AG04450 (cell line): ENCODE data around the gene STK33. TPM values are rescaled to one million over a fixed set of nuclear protein-coding genes. Genes with fewer than 3 reads are reported as not detected.

Experiments
- CTCF ChIA-PET: fragments of 300-600, 350-600 bp; formaldehyde crosslinking; extraction: SDS; loops from one replicate; lab custom pipeline; 2022; ENCODE audit warnings: antibody characterized with exemption, inconsistent platforms; lab: Charles Lee
- POLR2A ChIA-PET: fragments of 350-600 bp; formaldehyde crosslinking; extraction: SDS; loops from one replicate; lab custom pipeline; 2021; ENCODE audit warnings: antibody characterized with exemption, inconsistent platforms; lab: Yijun Ruan, JAX
- DNase-seq: peaks from one replicate; pipeline ENCODE4 v3.0.0-alpha.2; 2011; ENCODE audit warnings: low read depth, low spot score
- H3K27ac ChIP-seq: one replicate; pipeline ENCODE4 v1.5.1; 2012; ENCODE audit warnings: low read depth, low read length, control low read depth
- H3K27me3 ChIP-seq: one replicate; pipeline ENCODE4 v1.6.0; 2012; ENCODE audit warnings: low read length; ENCODE audit not compliant: control insufficient read depth, insufficient read depth
- H3K4me3 ChIP-seq: 2 replicates; pipeline ENCODE4 v1.5.1; 2011; ENCODE audit warnings: mild to moderate bottlenecking, low read depth, low read length, control low read depth
- H3K9me3 ChIP-seq: 2 replicates; pipeline ENCODE4 v1.5.1; 2012; ENCODE audit warnings: low read length; ENCODE audit not compliant: control insufficient read depth, insufficient read depth
- polyA plus RNA-seq: library from polyadenylated mRNA; depleted of rRNA; stranded (reverse); fragments of >200 nt; gene quantifications from 2 replicates; pipeline ENCODE4 v1.2.3, GENCODE V29; 2011
- TF ChIP-seq, protein P1 (sequence below): IDR thresholded peaks from 2 replicates; pipeline ENCODE4 v1.5.1; 2011; ENCODE audit warnings: low read depth, low read length, control low read depth, inconsistent platforms

Gene STK33
- polyA plus RNA-seq, 1 experiment = 8.3 TPM

DNA sequence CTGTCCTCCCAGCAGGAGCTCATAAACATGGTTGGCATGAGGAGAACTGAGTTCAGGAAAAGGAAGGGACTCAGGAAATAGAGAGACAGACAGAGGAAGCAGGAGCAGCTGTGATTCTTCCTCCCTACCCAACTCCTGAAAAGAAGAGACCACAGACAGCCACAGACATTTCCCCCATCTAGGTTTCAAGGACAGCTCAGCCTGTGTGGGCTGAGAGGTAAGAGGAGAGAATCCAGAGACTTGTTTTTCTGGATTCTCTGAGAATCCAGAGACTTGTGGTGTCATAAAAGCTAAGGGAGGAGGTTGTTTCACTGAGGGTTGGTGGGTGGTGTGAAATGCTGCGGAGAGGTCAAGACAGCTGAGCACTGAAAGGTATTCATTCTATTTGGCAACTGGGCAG, 19.0 kb upstream of the STK33 start:
- H3K4me3 ChIP-seq = no peak overlapping the region
- no peaks in the 10 kb centered on the region for H3K9me3 ChIP-seq
- CTCF ChIA-PET = interaction anchor here (1.3 kb wide), 1 partner anchor 346 kb away, joined by 3 read pairs; no protein-coding TSS in a partner anchor
- no peak for DNase-seq
- no peak overlapping the region for H3K27ac ChIP-seq
- TF ChIP-seq, protein P1, sequence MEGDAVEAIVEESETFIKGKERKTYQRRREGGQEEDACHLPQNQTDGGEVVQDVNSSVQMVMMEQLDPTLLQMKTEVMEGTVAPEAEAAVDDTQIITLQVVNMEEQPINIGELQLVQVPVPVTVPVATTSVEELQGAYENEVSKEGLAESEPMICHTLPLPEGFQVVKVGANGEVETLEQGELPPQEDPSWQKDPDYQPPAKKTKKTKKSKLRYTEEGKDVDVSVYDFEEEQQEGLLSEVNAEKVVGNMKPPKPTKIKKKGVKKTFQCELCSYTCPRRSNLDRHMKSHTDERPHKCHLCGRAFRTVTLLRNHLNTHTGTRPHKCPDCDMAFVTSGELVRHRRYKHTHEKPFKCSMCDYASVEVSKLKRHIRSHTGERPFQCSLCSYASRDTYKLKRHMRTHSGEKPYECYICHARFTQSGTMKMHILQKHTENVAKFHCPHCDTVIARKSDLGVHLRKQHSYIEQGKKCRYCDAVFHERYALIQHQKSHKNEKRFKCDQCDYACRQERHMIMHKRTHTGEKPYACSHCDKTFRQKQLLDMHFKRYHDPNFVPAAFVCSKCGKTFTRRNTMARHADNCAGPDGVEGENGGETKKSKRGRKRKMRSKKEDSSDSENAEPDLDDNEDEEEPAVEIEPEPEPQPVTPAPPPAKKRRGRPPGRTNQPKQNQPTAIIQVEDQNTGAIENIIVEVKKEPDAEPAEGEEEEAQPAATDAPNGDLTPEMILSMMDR = no peak
- POLR2A ChIA-PET = interaction anchor here (0.6 kb wide), 1 partner anchor 17 kb away, joined by 3 read pairs; no protein-coding TSS in a partner anchor
- H3K27me3 ChIP-seq = no peaks in the 10 kb centered on the region

DNA sequence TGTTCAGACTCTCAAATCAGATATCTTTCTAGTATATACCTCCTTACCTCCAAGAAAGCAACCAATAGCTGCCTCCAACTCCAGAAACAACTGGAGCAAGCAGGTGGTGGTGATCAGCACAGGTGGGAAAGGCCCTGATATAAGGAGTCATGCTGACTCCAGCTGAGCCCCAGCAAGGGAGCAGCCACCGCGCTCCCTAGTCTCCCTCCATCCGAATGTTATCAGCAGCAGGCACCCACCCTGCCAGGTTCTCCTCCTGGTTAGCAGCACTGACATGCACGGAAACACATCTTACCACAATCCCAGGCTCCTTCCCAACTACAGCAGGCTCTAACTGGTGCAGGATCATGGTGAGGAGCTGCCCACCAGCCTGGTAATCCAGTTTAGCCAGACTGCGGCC, 18.5 kb upstream of the STK33 start:
- H3K9me3 ChIP-seq = no peaks in the 10 kb centered on the region
- H3K27ac ChIP-seq = no peak overlapping the region
- ChIA-PET CTCF (interaction anchor here (1.3 kb wide), 1 partner anchor 347 kb away, joined by 3 read pairs; no protein-coding TSS in a partner anchor), POLR2A (no interaction called here)
- TF ChIP-seq, protein P1 = no peak
- no peak for DNase-seq
- H3K27me3 ChIP-seq = no peaks in the 10 kb centered on the region
- H3K4me3 ChIP-seq = no peak overlapping the region

DNA sequence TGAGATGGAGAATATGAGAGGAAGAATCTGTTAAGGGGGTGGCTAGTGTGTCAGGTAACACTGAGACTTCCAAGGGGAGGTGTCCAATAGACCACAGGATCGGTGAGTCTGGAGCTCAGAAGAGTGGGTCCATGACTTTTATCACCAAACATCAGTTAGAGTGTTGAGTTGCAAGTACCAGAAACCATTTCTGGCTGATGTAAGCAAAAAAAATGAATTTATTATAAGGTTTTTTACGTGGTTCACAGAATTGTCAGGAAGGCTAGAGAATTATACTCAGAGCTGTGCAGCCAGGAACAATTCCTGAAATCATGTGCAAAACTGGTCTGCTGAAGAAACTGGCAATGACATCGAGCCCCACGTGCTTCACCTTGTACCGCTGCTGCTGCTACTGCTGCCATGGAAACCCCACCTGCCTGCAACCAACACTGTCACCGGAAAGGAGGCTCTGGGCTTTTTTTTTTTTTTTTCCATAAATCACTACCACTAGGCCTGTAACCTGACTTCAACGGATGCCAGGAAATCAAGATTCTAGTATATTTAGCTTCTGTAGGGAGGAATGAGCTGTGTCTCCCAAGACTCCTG, 16.6 kb upstream of the STK33 start:
- H3K4me3 ChIP-seq = no peak overlapping the region
- ChIA-PET CTCF (interaction anchor here (0.6 kb wide), 1 partner anchor 229 kb away, joined by 3 read pairs; no protein-coding TSS in a partner anchor), POLR2A (no interaction called here)
- H3K9me3 ChIP-seq = no peaks in the 10 kb centered on the region
- H3K27me3 ChIP-seq = no peaks in the 10 kb centered on the region
- no peak overlapping the region for H3K27ac ChIP-seq
- no peak for DNase-seq
- TF ChIP-seq, protein P1 = no peak

DNA sequence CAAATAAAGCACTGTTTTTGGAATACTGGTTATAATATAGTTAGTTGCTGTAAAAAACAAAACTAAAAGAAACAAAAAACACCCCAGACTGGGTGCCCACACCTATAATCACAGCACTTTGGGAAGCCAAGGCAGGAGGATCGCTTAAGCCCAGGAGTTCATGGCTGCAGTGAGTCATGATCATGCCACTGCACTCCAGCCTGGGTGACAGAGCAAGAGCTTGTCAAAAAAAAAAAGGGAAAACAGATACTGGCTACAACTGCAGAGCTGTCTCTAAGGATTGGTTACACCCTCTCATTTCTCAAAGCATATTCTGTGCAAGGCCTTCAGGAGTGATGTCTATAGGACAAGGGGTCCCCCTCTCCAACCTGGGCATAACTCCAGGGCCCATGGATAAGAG, 14.6 kb upstream of the STK33 start:
- TF ChIP-seq, protein P1 = no peak
- Histone ChIP-seq H3K4me3 (no peak overlapping the region), H3K27ac (no peak overlapping the region), H3K9me3 (no peaks in the 10 kb centered on the region), H3K27me3 (no peaks in the 10 kb centered on the region)
- ChIA-PET POLR2A (no interaction called here), CTCF (interaction anchor here (0.6 to 1.4 kb wide), 2 partner anchors 9 to 110 kb away, joined by 3 read pairs; no protein-coding TSS in a partner anchor)
- DNase-seq = no peak

DNA sequence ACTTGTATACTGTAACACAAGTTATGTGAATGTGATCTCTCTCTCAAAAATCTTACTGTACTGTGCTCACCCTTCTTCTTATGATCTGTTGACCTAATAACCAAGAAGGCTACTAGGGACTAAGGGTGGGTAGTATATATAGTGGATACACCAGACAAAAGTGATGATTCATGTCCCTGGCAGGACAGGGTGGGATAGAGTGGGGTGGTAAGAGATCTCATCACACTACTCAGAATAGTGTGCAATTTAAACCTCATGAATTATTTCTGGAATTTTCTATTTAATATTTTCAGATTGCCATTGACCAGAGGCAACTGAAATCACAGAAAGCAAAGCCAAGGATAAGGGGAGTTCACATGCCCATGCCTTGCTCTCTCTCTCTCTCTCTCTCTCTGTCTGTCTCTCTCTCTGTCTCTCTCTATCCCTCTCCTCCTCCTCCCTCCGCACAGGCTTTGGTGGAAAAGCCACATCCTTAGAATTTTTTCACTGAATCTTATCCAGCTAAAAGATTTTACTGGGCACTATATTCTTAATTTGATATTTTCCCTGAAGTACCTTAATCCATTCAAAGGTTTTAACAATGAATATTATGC, 12.0 kb upstream of the STK33 start:
- Histone ChIP-seq H3K27ac (no peak overlapping the region), H3K9me3 (no peaks in the 10 kb centered on the region), H3K4me3 (no peak overlapping the region), H3K27me3 (no peaks in the 10 kb centered on the region)
- ChIA-PET CTCF (no interaction called here), POLR2A (no interaction called here)
- no peak for DNase-seq
- TF ChIP-seq, protein P1 = no peak
